ENCODE data around the gene COG3. TPM values are rescaled to one million over a fixed set of nuclear protein-coding genes. Genes with fewer than 3 reads are reported as not detected.

COG3 gene
- total RNA-seq, 1 donor from 2014 or later = 13.3 TPM

GRCh38 chr13:45564133-45564776 is 99.5 kb downstream of the COG3 start:
- no peak for TF ChIP-seq CTCF (conservative IDR thresholded peaks at IDR 0.05; ENCODE audit: low read depth, low read length)
- DNase-seq (ENCODE audit: low read depth) = peak; percentile 37
- H3K4me3 ChIP-seq (ENCODE audit: low read depth, low read length) = no peak overlapping the region

GRCh38 chr13:45565331-45565730 is 100.6 kb downstream of the COG3 start:
- DNase-seq (ENCODE audit: low read depth) = no peak
- H3K4me3 ChIP-seq (ENCODE audit: low read depth, low read length) = no peak overlapping the region
- no peak for TF ChIP-seq CTCF (conservative IDR thresholded peaks at IDR 0.05; ENCODE audit: low read depth, low read length)

GRCh38 chr13:45575146-45575829 is 110.5 kb downstream of the COG3 start:
- no peak for TF ChIP-seq CTCF (conservative IDR thresholded peaks at IDR 0.05; ENCODE audit: low read depth, low read length)
- H3K4me3 ChIP-seq (ENCODE audit: low read depth, low read length) = no peak overlapping the region
- no peak for DNase-seq (ENCODE audit: low read depth)

GRCh38 chr13:45575830-45576180 is 111.1 kb downstream of the COG3 start:
- DNase-seq (ENCODE audit: low read depth) = no peak
- no peak for TF ChIP-seq CTCF (conservative IDR thresholded peaks at IDR 0.05; ENCODE audit: low read depth, low read length)
- H3K4me3 ChIP-seq (ENCODE audit: low read depth, low read length) = no peak overlapping the region

GRCh38 chr13:45576466-45576865 is 111.7 kb downstream of the COG3 start:
- no peak for TF ChIP-seq CTCF (conservative IDR thresholded peaks at IDR 0.05; ENCODE audit: low read depth, low read length)

GRCh38 chr13:45582408-45583076 is 117.8 kb downstream of the COG3 start:
- TF ChIP-seq CTCF (conservative IDR thresholded peaks at IDR 0.05; ENCODE audit: low read depth, low read length) = no peak
- no peak for DNase-seq (ENCODE audit: low read depth)
- H3K4me3 ChIP-seq (ENCODE audit: low read depth, low read length) = no peak overlapping the region

More at GRCh38 chr13:45576466-45576865, 111.7 kb downstream of the COG3 start:
- H3K4me3 ChIP-seq (ENCODE audit: low read depth, low read length) = no peak overlapping the region
- no peak for DNase-seq (ENCODE audit: low read depth)
